IMR-90 (cell line): Measurements from ENCODE around the gene TBC1D8. TPM values are rescaled to one million over a fixed set of nuclear protein-coding genes. Genes with fewer than 3 reads are reported as not detected.
A peak's percentile ranks its signal among the peaks of the same experiment; 100 is the strongest.

Experiments
- ATAC-seq: fragments of 200-7000 bp; cut with Tn5 transposase; 2 replicates; pipeline ENCODE4 v1.9.1; 2020; ENCODE audit warnings: low read depth, mild to moderate bottlenecking, moderate library complexity
- BruUV-seq: library from RNA; stranded (reverse); fragments of 400-500 nt; replicated peaks from 2 replicates; lab custom pipeline; 2021; lab: Mats Ljungman, UMichigan
- CTCF ChIA-PET: fragments of 300-600 bp; formaldehyde crosslinking; extraction: SDS; loops from one replicate; lab custom pipeline; 2021; ENCODE audit warnings: antibody characterized with exemption; lab: Yijun Ruan, JAX
- POLR2A ChIA-PET: fragments of 300-600 bp; sonication (Branson Sonifier 250); formaldehyde crosslinking; loops from one replicate; lab custom pipeline; 2022; ENCODE audit warnings: antibody characterized with exemption; ENCODE audit not compliant: unreplicated experiment; lab: Charles Lee
- DNase-seq: peaks from one replicate; pipeline ENCODE4 v3.0.0; 2013
- H2AFZ ChIP-seq: replicated peaks from 2 replicates; pipeline ENCODE3; 2013; ENCODE audit warnings: low read length, mild to moderate bottlenecking; ENCODE audit not compliant: poor library complexity
- H2AK5ac ChIP-seq: 2 replicates; pipeline ENCODE4 v1.6.1; 2013; ENCODE audit warnings: low read depth, low read length, inconsistent platforms
- H2AK9ac ChIP-seq: replicated peaks from 2 replicates; pipeline ENCODE3; 2013; ENCODE audit warnings: mild to moderate bottlenecking, low read depth, low read length, moderate library complexity; ENCODE audit not compliant: poor library complexity
- H2BK120ac ChIP-seq: 2 replicates; pipeline ENCODE4 v1.6.1; 2013; ENCODE audit warnings: low read depth, low read length, inconsistent platforms
- H2BK15ac ChIP-seq: 3 replicates; pipeline ENCODE4 v1.6.1; 2013; ENCODE audit warnings: low read depth, low read length, inconsistent platforms
- H2BK20ac ChIP-seq: 2 replicates; pipeline ENCODE4 v1.6.1; 2013; ENCODE audit warnings: low read depth, mild to moderate bottlenecking, inconsistent platforms, low read length, moderate library complexity
- H2BK5ac ChIP-seq: 2 replicates; pipeline ENCODE4 v1.6.1; 2013; ENCODE audit warnings: mild to moderate bottlenecking, low read depth, low read length, inconsistent platforms; ENCODE audit not compliant: poor library complexity, severe bottlenecking
- H3K14ac ChIP-seq: replicated peaks from 2 replicates; pipeline ENCODE4 v1.6.1; 2013; ENCODE audit warnings: low read depth, low read length, inconsistent platforms
- H3K18ac ChIP-seq: 2 replicates; pipeline ENCODE4 v1.6.1; 2013; ENCODE audit warnings: low read depth, low read length, control low read depth
- H3K23ac ChIP-seq: 2 replicates; pipeline ENCODE4 v1.6.1; 2013; ENCODE audit warnings: low read depth, low read length, inconsistent platforms
- H3K27ac ChIP-seq: 2 replicates; pipeline ENCODE4 v1.5.1; 2013; ENCODE audit warnings: mild to moderate bottlenecking, control low read depth, low read length; ENCODE audit not compliant: insufficient read depth
- H3K27me3 ChIP-seq: 2 replicates; pipeline ENCODE4 v1.6.1; 2013; ENCODE audit warnings: low read length; ENCODE audit not compliant: control insufficient read depth, insufficient read depth
- H3K36me3 ChIP-seq: 2 replicates; pipeline ENCODE4 v1.6.1; 2013; ENCODE audit warnings: low read length, mixed read lengths; ENCODE audit not compliant: control insufficient read depth, insufficient read depth
- H3K4ac ChIP-seq: 2 replicates; pipeline ENCODE4 v1.6.1; 2013; ENCODE audit warnings: low read depth, low read length, inconsistent platforms
- H3K4me1 ChIP-seq: 2 replicates; pipeline ENCODE4 v1.6.1; 2013; ENCODE audit warnings: low read length, mixed read lengths; ENCODE audit not compliant: control insufficient read depth, insufficient read depth
- H3K4me2 ChIP-seq: 2 replicates; pipeline ENCODE4 v1.6.1; 2013; ENCODE audit warnings: low read depth, mild to moderate bottlenecking, control low read depth, low read length, moderate library complexity
- H3K4me3 ChIP-seq: 2 replicates; pipeline ENCODE4 v1.5.1; 2013; ENCODE audit warnings: low read depth, mild to moderate bottlenecking, control low read depth, low read length, moderate library complexity; ENCODE audit not compliant: insufficient read depth
- H3K56ac ChIP-seq: 2 replicates; pipeline ENCODE4 v1.6.1; 2013; ENCODE audit warnings: low read length, inconsistent platforms; ENCODE audit not compliant: insufficient read depth; ENCODE audit errors: extremely low read depth
- H3K79me1 ChIP-seq, 2 experiments: 2 replicates each; pipeline ENCODE4 v1.6.1; 2013; ENCODE audit warnings: low read length in 2 of 2, inconsistent platforms in 1 of 2, low read depth in 1 of 2
- H3K9ac ChIP-seq: 2 replicates; pipeline ENCODE4 v1.6.1; 2013; ENCODE audit warnings: low read depth, low read length, control low read depth
- H3K9me1 ChIP-seq: 2 replicates; pipeline ENCODE4 v1.6.1; 2013; ENCODE audit warnings: low read length, inconsistent platforms; ENCODE audit not compliant: insufficient read depth
- H3K9me3 ChIP-seq: 2 replicates; pipeline ENCODE4 v1.6.1; 2013; ENCODE audit warnings: low read length; ENCODE audit not compliant: control insufficient read depth, insufficient read depth
- H4K20me1 ChIP-seq: 2 replicates; pipeline ENCODE4 v1.6.1; 2013; ENCODE audit warnings: low read length, inconsistent platforms; ENCODE audit not compliant: insufficient read depth
- H4K5ac ChIP-seq: 2 replicates; pipeline ENCODE4 v1.6.1; 2013; ENCODE audit warnings: mild to moderate bottlenecking, low read depth, low read length, control low read depth
- H4K8ac ChIP-seq, 2 experiments: 2 replicates each; pipeline ENCODE4 v1.6.1; 2013; ENCODE audit warnings: low read depth in 2 of 2, low read length in 2 of 2, control low read depth in 1 of 2, inconsistent platforms in 1 of 2
- H4K91ac ChIP-seq: 2 replicates; pipeline ENCODE4 v1.6.1; 2013; ENCODE audit warnings: low read depth, low read length, inconsistent platforms; ENCODE audit not compliant: insufficient read depth
- MAZ ChIP-seq: IDR thresholded peaks from 2 replicates; pipeline ENCODE4 v1.6.1; 2012; ENCODE audit warnings: low read depth, mild to moderate bottlenecking, low read length, improper control_type of control experiment, moderate library complexity, borderline replicate concordance
- WGBS, 2 experiments: methylation state at CpG; one replicate each; pipeline versions ENCODE4 v1.1.5 to v1.1.7; 2013; ENCODE audit warnings: missing lambda C conversion rate in 2 of 2; ENCODE audit not compliant: insufficient read length in 1 of 2; ENCODE audit errors: extremely low coverage in 2 of 2; 5-methylcytosine and 5-hydroxymethylcytosine counted together
- dilution Hi-C: fragments of 300-500 bp; cut with HindIII; formaldehyde crosslinking; loops from one replicate; pipeline ENCODE4 v1.14.3; 2018; ENCODE audit warnings: low sequenced_read_pairs; ENCODE audit not compliant: unreplicated experiment
- in situ Hi-C: fragments of 300-500 bp; cut with MboI; formaldehyde crosslinking; loops from 3 replicates; pipeline ENCODE4 v1.14.3; 2019; ENCODE audit warnings: low sequenced_read_pairs, inconsistent platforms, mixed read lengths
- intact Hi-C: fragments of 100-400 bp; cut with micrococcal nuclease; formaldehyde crosslinking; loops from 2 replicates; pipeline ENCODE4 v1.10.0; 2022
- polyA plus RNA-seq, 3 experiments: library from polyadenylated mRNA; depleted of rRNA; stranded (reverse); fragments of >200 nt; gene quantifications; 2 replicates each; pipeline ENCODE4 v1.2.3, GENCODE V29; 2012; ENCODE audit warnings: low replicate concordance in 1 of 3
- total RNA-seq: library from RNA; depleted of rRNA; stranded (reverse); fragments of >200 nt; gene quantifications from 2 replicates; pipeline ENCODE4 v1.2.3, GENCODE V29; 2012

TBC1D8 gene
- total and polyA plus RNA-seq, 2 of the 4 experiments (the other 2 are of a cell fraction) = 1.3 to 1.5 TPM

DNA sequence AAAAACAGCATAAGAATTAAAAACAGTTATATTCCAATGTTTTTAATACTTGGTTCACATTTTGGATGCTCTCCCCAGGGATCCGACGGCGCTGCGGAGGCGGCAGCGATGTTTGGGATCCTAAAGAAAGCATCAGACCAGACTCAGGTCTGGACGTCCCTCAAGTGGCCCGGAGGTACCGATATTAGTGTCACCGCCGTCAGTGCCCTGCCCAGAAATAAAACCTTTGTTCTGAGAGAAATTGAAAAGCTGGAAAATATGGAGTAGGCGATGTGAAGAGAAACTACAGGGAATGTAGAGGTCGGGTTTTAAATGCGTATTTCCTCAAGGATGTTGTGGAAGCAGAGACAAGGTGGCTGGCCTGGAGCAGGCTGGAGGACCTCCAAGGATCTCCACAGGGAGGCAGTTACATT is 683 bp upstream of the TBC1D8 start:
- CTCF ChIA-PET = interaction anchor here (0.6 to 2.6 kb wide), 3 partner anchors 33 to 116 kb away, joined by 5 to 19 read pairs (median 5); no protein-coding TSS in a partner anchor
- POLR2A ChIA-PET = interaction anchor here (1.0 kb wide), 1 partner anchor 12 kb away, joined by 3 read pairs; no protein-coding TSS in a partner anchor

More for the DNA sequence above, 683 bp upstream of the TBC1D8 start:
- peak overlapping the region; percentile 34 for H2AK9ac ChIP-seq
- H4K20me1 ChIP-seq = peaks cover 6% of the 10 kb centered on the region; the same call in 1 of the 2 replicates
- in situ Hi-C loops = no loop called here
- H2BK15ac ChIP-seq = peak overlapping the region; percentile 15; the same call in 1 of the 3 replicates
- H3K27ac ChIP-seq = peak overlapping the region; percentile 62
- H3K79me1 ChIP-seq = peaks cover 7 to 37% of the 10 kb centered on the region in 2 experiments; a peak in 3 of 4 replicates
- peak overlapping the region; percentile 81 for H3K9ac ChIP-seq
- 8% methylated on average over 10 of the region's 14 CpGs; no CpG with 5 or more reads in 1 of the 2 experiments for WGBS, 2 experiments
- dilution Hi-C loops = no loop called here
- TF ChIP-seq MAZ = no peak
- H3K4me2 ChIP-seq = peak overlapping the region; percentile 70
- peak overlapping the region; percentile 44 for H4K91ac ChIP-seq
- H3K36me3 ChIP-seq = no peaks in the 10 kb centered on the region
- H2AFZ ChIP-seq = peak overlapping the region; percentile 97
- no peak overlapping the region for H2BK5ac ChIP-seq
- H3K18ac ChIP-seq = no peak overlapping the region
- intact Hi-C loops = loop anchor here (1.0 to 2.0 kb wide), 2 partner anchors 116 to 139 kb away; no protein-coding TSS in a partner anchor
- ATAC-seq (no peak), DNase-seq (no peak)
- no TSS peak for BruUV-seq
- peak overlapping the region; percentile 83 for H2BK120ac ChIP-seq
- H3K23ac ChIP-seq = peak overlapping the region; percentile 93
- H3K4me3 ChIP-seq = peak overlapping the region; percentile 75
- peaks cover 14% of the 10 kb centered on the region; the same call in 1 of the 2 replicates for H3K9me1 ChIP-seq
- peaks cover 7% of the 10 kb centered on the region; the same call in 1 of the 2 replicates for H3K27me3 ChIP-seq
- H3K4ac ChIP-seq = peak overlapping the region; percentile 88
- peak overlapping the region; percentile 48 to 91; a peak in 3 of 4 replicates for H4K8ac ChIP-seq
- no peak overlapping the region; the same call in 1 of the 2 replicates for H2BK20ac ChIP-seq
- peak overlapping the region; percentile 43 for H3K14ac ChIP-seq
- peaks cover 7% of the 10 kb centered on the region for H3K4me1 ChIP-seq
- H2AK5ac ChIP-seq = 0 out of 2 replicates have a peak overlapping the region, but pooled peaks have one; percentile 33
- H3K9me3 ChIP-seq = no peaks in the 10 kb centered on the region
- H4K5ac ChIP-seq = peak overlapping the region; percentile 56
- peak overlapping the region; percentile 67 for H3K56ac ChIP-seq
